Chondrocyte (in vitro differentiated cells): ENCODE results near the gene CNKSR3. TPM values are rescaled to one million over a fixed set of nuclear protein-coding genes. Genes with fewer than 3 reads are reported as not detected.

Source experiments
- DNase-seq: peaks from one replicate; pipeline ENCODE4 v3.0.0; 2021; ENCODE audit warnings: mixed read lengths, low spot score
- H3K27ac Mint-ChIP-seq: one replicate; pipeline ENCODE4 v1.8.0; 2021; ENCODE audit warnings: mild to moderate bottlenecking, moderate library complexity, mixed read lengths; ENCODE audit not compliant: unreplicated experiment
- H3K27me3 Mint-ChIP-seq: 2 replicates; pipeline ENCODE4 v1.8.0; 2021; ENCODE audit warnings: low read depth, mixed read lengths
- H3K36me3 Mint-ChIP-seq: 2 replicates; pipeline ENCODE4 v1.8.0; 2021; ENCODE audit warnings: low read depth, mixed read lengths
- H3K4me1 Mint-ChIP-seq: 2 replicates; pipeline ENCODE4 v1.8.0; 2021; ENCODE audit warnings: low read depth, mild to moderate bottlenecking, mixed read lengths
- H3K4me3 Mint-ChIP-seq: one replicate; pipeline ENCODE4 v1.8.0; 2021; ENCODE audit warnings: mild to moderate bottlenecking, moderate library complexity, mixed read lengths; ENCODE audit not compliant: unreplicated experiment
- H3K9me3 Mint-ChIP-seq: 2 replicates; pipeline ENCODE4 v1.8.0; 2021; ENCODE audit warnings: low read depth, mixed read lengths
- CTCF ChIP-seq: fragments of 200-600 bp; sonication (generic); IDR thresholded peaks from 2 replicates; pipeline ENCODE4 v1.5.0; 2021; ENCODE audit warnings: antibody characterized with exemption, mild to moderate bottlenecking, moderate library complexity
- total RNA-seq: library from RNA; stranded (reverse); gene quantifications from 3 replicates; pipeline ENCODE4 v1.2.1, GENCODE V29; 2021

CNKSR3 gene
- total RNA-seq, 1 donor from 2014 or later: 14.2 TPM

GRCh38 chr6:154432533-154433476, 77.7 kb downstream of the CNKSR3 start:
- H3K36me3 Mint-ChIP-seq: peaks cover 26% of the 10 kb centered on the region
- H3K4me3 Mint-ChIP-seq: no peak overlapping the region
- no peak for TF ChIP-seq CTCF
- no peak for DNase-seq
- no peaks in the 10 kb centered on the region for H3K27me3 Mint-ChIP-seq
- peaks cover 28% of the 10 kb centered on the region for H3K4me1 Mint-ChIP-seq
- peak overlapping the region; percentile 22 for H3K27ac Mint-ChIP-seq
- peaks cover 11% of the 10 kb centered on the region for H3K9me3 Mint-ChIP-seq

GRCh38 chr6:154430481-154430919, 80.0 kb downstream of the CNKSR3 start:
- H3K36me3 Mint-ChIP-seq: peaks cover 22% of the 10 kb centered on the region
- DNase-seq: no peak
- H3K27ac Mint-ChIP-seq: no peak overlapping the region
- H3K4me1 Mint-ChIP-seq: peaks cover 38% of the 10 kb centered on the region
- no peaks in the 10 kb centered on the region for H3K27me3 Mint-ChIP-seq
- peaks cover 11% of the 10 kb centered on the region for H3K9me3 Mint-ChIP-seq
- no peak for TF ChIP-seq CTCF
- no peak overlapping the region for H3K4me3 Mint-ChIP-seq

- Mint-ChIP-seq H3K36me3 (peaks cover 21% of the 10 kb centered on the region), H3K4me3 (no peak overlapping the region), H3K27me3 (no peaks in the 10 kb centered on the region), H3K9me3 (peaks cover 11% of the 10 kb centered on the region), H3K4me1 (peaks cover 38% of the 10 kb centered on the region), H3K27ac (no peak overlapping the region)
- DNase-seq: no peak
- no peak for TF ChIP-seq CTCF
These were observed 80.8 kb downstream of the CNKSR3 start for GRCh38 chr6:154429711-154430110.

- Mint-ChIP-seq H3K4me1 (peaks cover 34% of the 10 kb centered on the region), H3K9me3 (peaks cover 11% of the 10 kb centered on the region), H3K36me3 (peaks cover 21% of the 10 kb centered on the region), H3K27me3 (no peaks in the 10 kb centered on the region), H3K4me3 (no peak overlapping the region), H3K27ac (no peak overlapping the region)
- no peak for DNase-seq
- no peak for TF ChIP-seq CTCF
These were observed 81.6 kb downstream of the CNKSR3 start for GRCh38 chr6:154428897-154429296.

GRCh38 chr6:154427446-154427845, 83.0 kb downstream of the CNKSR3 start:
- Mint-ChIP-seq H3K4me3 (no peak overlapping the region), H3K4me1 (peaks cover 20% of the 10 kb centered on the region), H3K36me3 (peaks cover 22% of the 10 kb centered on the region), H3K27ac (no peak overlapping the region), H3K9me3 (peaks cover 10% of the 10 kb centered on the region), H3K27me3 (no peaks in the 10 kb centered on the region)
- no peak for TF ChIP-seq CTCF
- no peak for DNase-seq
